Measurements from ENCODE around the gene WBP2NL. TPM values are rescaled to one million over a fixed set of nuclear protein-coding genes. Genes with fewer than 3 reads are reported as not detected.

The WBP2NL gene
- total RNA-seq, 1 donor: 0.72 TPM

DNA sequence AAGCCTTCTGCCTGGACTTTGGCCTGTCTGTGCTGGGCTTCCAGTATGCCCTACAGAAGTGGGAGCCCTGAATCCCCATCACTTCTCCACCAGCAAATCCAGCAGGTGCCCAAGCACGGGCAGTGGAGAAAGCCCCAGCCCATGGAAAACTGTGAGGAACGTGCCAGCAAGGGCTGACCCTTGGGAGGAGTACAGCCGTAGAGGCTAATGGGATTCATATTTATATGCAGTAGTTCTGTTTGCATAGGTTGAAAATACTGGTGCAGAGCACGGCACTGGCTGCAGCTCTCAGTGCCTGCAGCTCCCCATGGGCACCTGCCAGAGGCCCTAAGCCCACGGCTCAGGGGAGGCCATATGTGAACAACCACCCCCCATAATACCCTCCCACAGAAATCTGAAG, 61.9 kb downstream of the WBP2NL start:
- Histone ChIP-seq H3K4me2 (ENCODE audit: insufficient read depth, low read length) (no peak overlapping the region), H3K79me2 (ENCODE audit: insufficient read depth, low read length) (no peaks in the 10 kb centered on the region), H3K4me1 (ENCODE audit: insufficient read depth, low read length) (no peaks in the 10 kb centered on the region), H3K4me3 (ENCODE audit: insufficient read depth, low read length) (no peak overlapping the region), H3K9me3 (ENCODE audit: low read depth, low read length) (peaks cover 5% of the 10 kb centered on the region), H3K36me3 (ENCODE audit: insufficient read depth, low read length) (peaks cover 14% of the 10 kb centered on the region), H4K20me1 (ENCODE audit: insufficient read depth, low read length) (no peaks in the 10 kb centered on the region), H3K27ac (ENCODE audit: low read depth, low read length) (no peak overlapping the region), H3K27me3 (ENCODE audit: insufficient read depth, low read length) (no peaks in the 10 kb centered on the region), H2AFZ (ENCODE audit: low read length) (no peak overlapping the region)
- TF ChIP-seq, protein P1, sequence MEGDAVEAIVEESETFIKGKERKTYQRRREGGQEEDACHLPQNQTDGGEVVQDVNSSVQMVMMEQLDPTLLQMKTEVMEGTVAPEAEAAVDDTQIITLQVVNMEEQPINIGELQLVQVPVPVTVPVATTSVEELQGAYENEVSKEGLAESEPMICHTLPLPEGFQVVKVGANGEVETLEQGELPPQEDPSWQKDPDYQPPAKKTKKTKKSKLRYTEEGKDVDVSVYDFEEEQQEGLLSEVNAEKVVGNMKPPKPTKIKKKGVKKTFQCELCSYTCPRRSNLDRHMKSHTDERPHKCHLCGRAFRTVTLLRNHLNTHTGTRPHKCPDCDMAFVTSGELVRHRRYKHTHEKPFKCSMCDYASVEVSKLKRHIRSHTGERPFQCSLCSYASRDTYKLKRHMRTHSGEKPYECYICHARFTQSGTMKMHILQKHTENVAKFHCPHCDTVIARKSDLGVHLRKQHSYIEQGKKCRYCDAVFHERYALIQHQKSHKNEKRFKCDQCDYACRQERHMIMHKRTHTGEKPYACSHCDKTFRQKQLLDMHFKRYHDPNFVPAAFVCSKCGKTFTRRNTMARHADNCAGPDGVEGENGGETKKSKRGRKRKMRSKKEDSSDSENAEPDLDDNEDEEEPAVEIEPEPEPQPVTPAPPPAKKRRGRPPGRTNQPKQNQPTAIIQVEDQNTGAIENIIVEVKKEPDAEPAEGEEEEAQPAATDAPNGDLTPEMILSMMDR (IDR thresholded peaks at IDR 0.05; ENCODE audit: extremely low read depth, low read depth, low read length): no peak
- no peak for DNase-seq (ENCODE audit: insufficient read length, low spot score, missing footprints)

DNA sequence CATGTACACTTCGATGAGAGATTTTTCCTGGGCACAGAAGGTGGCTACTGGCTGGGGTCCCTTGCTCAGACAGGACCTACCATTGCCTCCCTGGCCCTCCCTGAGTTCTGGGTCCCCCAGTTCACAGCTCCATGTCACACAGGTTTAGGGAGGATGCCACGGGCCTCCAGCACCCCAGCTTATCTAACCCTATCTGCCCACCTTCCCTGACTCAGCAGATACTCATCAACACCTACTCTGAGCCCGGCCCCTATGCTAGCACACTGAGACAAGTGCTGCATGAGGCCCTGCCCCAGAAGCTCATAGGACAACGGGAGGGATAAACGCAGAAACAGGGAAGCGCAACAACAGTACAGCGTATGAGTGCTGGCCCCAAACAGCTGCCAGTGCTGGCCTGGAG, 62.5 kb downstream of the WBP2NL start:
- no peak overlapping the region for H3K4me2 ChIP-seq (ENCODE audit: insufficient read depth, low read length)
- no peak for DNase-seq (ENCODE audit: insufficient read length, low spot score, missing footprints)
- TF ChIP-seq, protein P1 (IDR thresholded peaks at IDR 0.05; ENCODE audit: extremely low read depth, low read depth, low read length): no peak

DNA sequence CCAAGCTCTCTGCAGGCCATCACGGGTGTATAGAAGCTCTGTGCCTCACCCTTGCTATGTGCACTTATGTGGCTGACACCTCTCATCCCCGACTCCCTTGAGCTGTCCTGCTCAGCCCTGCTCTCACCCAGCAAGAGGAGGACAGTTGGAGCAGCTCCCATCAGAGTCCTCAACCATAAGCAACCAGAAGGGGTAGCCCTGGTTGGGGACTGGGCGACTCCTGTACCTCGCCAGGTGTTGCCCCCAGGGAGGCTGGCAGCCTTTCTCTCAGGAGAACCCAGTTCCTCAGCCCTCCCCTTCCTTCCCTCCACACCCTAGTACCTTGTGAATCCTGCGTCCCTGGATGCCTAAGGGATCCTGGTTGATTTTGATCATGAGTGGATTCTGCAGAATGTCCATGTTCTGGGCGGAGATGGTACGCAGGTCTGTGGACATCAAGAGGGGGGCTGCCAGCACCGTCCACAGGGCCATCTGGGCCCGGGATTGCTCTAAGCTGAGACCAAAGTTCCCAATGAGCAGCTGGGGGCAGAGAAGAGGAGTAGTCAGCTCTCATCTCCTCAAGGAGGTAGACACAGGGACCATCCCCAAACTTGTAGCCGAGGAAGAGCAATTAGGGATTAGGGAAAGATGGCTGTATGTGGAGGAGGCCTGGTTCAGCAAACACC, 64.0 kb downstream of the WBP2NL start:
- H3K9me3 ChIP-seq (ENCODE audit: low read depth, low read length): no peaks in the 10 kb centered on the region
- H3K27me3 ChIP-seq (ENCODE audit: insufficient read depth, low read length): no peaks in the 10 kb centered on the region
- no peak overlapping the region for H3K4me2 ChIP-seq (ENCODE audit: insufficient read depth, low read length)
- H3K36me3 ChIP-seq (ENCODE audit: insufficient read depth, low read length): peaks cover 20% of the 10 kb centered on the region
- TF ChIP-seq, protein P1 (IDR thresholded peaks at IDR 0.05; ENCODE audit: extremely low read depth, low read depth, low read length): no peak
- H3K27ac ChIP-seq (ENCODE audit: low read depth, low read length): no peak overlapping the region
- no peak overlapping the region for H3K4me3 ChIP-seq (ENCODE audit: insufficient read depth, low read length)
- no peak overlapping the region for H2AFZ ChIP-seq (ENCODE audit: low read length)
- no peak for DNase-seq (ENCODE audit: insufficient read length, low spot score, missing footprints)
- no peaks in the 10 kb centered on the region for H4K20me1 ChIP-seq (ENCODE audit: insufficient read depth, low read length)
- no peaks in the 10 kb centered on the region for H3K4me1 ChIP-seq (ENCODE audit: insufficient read depth, low read length)
- H3K79me2 ChIP-seq (ENCODE audit: insufficient read depth, low read length): no peaks in the 10 kb centered on the region

More for the DNA sequence above, 62.5 kb downstream of the WBP2NL start:
- no peak overlapping the region for H2AFZ ChIP-seq (ENCODE audit: low read length)
- H4K20me1 ChIP-seq (ENCODE audit: insufficient read depth, low read length): no peaks in the 10 kb centered on the region
- no peaks in the 10 kb centered on the region for H3K27me3 ChIP-seq (ENCODE audit: insufficient read depth, low read length)
- no peak overlapping the region for H3K4me3 ChIP-seq (ENCODE audit: insufficient read depth, low read length)
- H3K9me3 ChIP-seq (ENCODE audit: low read depth, low read length): peaks cover 5% of the 10 kb centered on the region
- no peaks in the 10 kb centered on the region for H3K79me2 ChIP-seq (ENCODE audit: insufficient read depth, low read length)
- H3K4me1 ChIP-seq (ENCODE audit: insufficient read depth, low read length): no peaks in the 10 kb centered on the region
- peaks cover 16% of the 10 kb centered on the region for H3K36me3 ChIP-seq (ENCODE audit: insufficient read depth, low read length)
- H3K27ac ChIP-seq (ENCODE audit: low read depth, low read length): no peak overlapping the region

DNA sequence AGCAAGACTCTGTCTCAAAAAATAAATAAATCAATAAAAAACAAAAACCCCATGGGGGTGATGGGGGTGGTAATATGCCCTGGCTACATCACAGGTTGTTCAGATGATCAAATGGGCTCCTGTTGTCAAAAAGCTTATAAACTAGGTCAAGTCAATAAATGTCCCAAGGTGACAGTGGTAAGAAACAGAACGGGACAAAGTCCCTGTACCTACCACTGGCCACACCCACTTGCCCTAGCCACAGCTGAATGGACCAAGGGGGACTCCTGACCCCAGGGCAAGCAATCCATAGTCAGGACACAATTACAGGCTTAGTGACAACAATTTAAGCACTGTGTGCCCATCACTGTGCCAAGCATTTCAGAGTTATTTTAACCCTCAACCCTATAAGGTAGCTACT, 66.0 kb downstream of the WBP2NL start:
- TF ChIP-seq, protein P1 (IDR thresholded peaks at IDR 0.05; ENCODE audit: extremely low read depth, low read depth, low read length): no peak
- Histone ChIP-seq H3K9me3 (ENCODE audit: low read depth, low read length) (no peaks in the 10 kb centered on the region), H3K36me3 (ENCODE audit: insufficient read depth, low read length) (peaks cover 20% of the 10 kb centered on the region), H3K4me1 (ENCODE audit: insufficient read depth, low read length) (peaks cover under 1% of the 10 kb centered on the region), H3K27ac (ENCODE audit: low read depth, low read length) (no peak overlapping the region), H3K4me2 (ENCODE audit: insufficient read depth, low read length) (no peak overlapping the region), H3K27me3 (ENCODE audit: insufficient read depth, low read length) (no peaks in the 10 kb centered on the region), H3K4me3 (ENCODE audit: insufficient read depth, low read length) (no peak overlapping the region), H2AFZ (ENCODE audit: low read length) (no peak overlapping the region), H3K79me2 (ENCODE audit: insufficient read depth, low read length) (no peaks in the 10 kb centered on the region), H4K20me1 (ENCODE audit: insufficient read depth, low read length) (no peaks in the 10 kb centered on the region)
- DNase-seq (ENCODE audit: insufficient read length, low spot score, missing footprints): no peak
